NCI-H1048 (cell line): ENCODE results near the gene MOV10L1.

Source experiments
- DNase-seq: peaks from one replicate; lab custom pipeline; 2025; lab: John Stamatoyannopoulos, UW

The MOV10L1 gene

GRCh38 chr22:50189849-50190181, 100.0 kb downstream of the MOV10L1 start:
- no peak for DNase-seq

DNA sequence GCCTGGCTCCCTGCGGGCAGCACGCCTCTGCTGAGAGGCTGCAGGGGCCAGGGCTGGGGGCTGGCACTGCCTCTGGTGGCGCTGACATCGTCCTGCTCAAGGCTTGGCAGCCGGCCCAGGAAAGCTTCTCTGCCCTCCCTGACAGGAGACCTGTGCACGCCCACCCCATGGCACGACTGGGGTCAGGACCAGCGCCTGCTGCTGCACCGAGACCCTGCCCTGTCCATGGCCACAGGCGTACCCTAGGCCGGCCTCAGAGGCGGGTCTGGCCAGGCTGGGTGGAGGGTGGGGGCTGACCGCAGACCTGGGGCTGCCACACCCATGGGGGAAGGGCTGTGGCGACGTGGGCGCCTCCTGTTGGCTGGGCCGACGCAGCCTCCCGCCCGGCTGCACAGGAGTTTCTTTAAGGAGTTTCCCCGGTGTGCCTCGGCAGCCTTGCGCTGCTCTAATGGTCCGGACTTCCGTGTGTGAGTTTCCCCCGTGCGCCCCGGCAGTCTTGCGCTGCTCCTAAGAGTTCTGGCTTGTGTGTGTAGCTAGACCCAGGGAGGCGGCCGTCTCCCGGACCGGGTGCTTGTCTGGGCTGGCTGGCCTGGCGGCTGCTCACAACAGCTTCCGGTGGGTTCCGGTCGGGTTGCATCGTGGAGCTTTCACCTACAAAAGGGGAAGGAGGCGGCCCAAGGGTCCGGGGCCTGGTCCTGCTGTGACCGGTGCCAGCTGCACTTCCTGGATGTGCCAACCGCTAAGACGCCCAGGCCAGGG, 100.6 kb downstream of the MOV10L1 start:
- no peak for DNase-seq

- DNase-seq: no peak
These were observed 101.3 kb downstream of the MOV10L1 start for GRCh38 chr22:50190941-50191741.

GRCh38 chr22:50192436-50193204, 102.8 kb downstream of the MOV10L1 start:
- no peak for DNase-seq

GRCh38 chr22:50193621-50194020, 103.8 kb downstream of the MOV10L1 start:
- DNase-seq: no peak

- DNase-seq: no peak
These were observed 104.4 kb downstream of the MOV10L1 start for GRCh38 chr22:50194037-50194805.

DNA sequence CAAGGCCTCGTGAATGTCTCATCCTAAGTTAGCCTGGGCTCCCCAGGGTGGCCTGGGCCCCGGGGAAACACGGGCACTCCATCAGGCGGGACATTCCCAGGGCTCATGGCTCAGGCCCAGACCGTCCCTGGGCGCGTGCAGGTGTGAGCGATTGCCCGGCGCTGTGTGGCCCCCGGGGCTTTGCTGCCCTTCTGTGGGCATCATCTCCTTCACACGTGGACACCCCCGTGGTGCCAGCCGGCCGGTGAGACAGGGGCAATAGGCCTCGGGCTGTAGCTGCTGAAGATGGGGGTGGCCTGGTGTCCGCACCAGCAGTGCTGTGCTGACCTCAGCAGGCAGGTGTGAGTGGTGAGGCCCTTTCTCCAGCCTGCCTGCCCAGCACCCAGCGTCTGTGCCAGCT, 106.5 kb downstream of the MOV10L1 start:
- no peak for DNase-seq

- no peak for DNase-seq
These were observed 107.4 kb downstream of the MOV10L1 start for GRCh38 chr22:50197000-50197800.

DNA sequence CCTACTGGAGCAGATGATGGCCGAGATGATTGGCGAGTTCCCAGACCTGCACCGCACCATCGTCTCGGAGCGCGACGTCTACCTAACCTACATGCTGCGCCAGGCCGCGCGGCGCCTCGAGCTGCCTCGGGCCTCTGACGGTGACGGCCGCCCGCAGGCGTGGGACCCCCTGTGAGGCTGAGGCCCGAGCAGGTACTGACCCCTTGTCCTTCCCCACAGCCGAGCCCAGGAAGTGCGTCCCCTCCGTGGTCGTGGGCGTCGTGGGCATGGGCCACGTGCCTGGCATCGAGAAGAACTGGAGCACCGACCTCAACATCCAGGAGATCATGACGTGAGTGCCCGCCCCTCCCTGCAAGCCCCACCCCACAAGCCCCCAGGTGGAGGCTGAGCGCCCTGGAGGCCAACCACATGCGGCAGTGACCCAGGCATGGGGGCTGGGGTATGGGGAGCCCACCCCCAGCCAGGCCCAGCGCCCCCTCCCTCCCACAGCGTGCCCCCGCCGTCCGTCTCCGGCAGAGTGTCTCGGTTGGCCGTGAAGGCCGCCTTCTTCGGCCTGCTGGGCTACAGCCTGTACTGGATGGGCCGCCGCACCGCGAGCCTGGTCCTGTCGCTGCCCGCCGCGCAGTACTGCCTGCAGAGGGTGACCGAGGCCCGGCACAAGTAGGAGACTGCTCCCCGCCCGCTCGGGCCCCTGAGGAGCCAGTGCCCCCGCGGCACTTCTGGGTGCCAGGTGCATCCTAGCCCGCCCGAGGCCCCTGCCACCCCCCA, 108.2 kb downstream of the MOV10L1 start:
- DNase-seq: no peak

- DNase-seq: no peak
These were observed 108.8 kb downstream of the MOV10L1 start for GRCh38 chr22:50198624-50199017.

GRCh38 chr22:50199251-50199721, 109.5 kb downstream of the MOV10L1 start:
- DNase-seq: no peak

- no peak for DNase-seq
These were observed 110.1 kb downstream of the MOV10L1 start for GRCh38 chr22:50199829-50200460.

- DNase-seq: peak; percentile 38
These were observed 110.8 kb downstream of the MOV10L1 start, which contains the start of gene SELENOO for GRCh38 chr22:50200461-50201190. Gene SELENOO (plus strand): TSS chr22:50201011. CDS start chr22:50201037, 26 bp downstream.

GRCh38 chr22:50201191-50202129, 111.7 kb downstream of the MOV10L1 start:
- DNase-seq: no peak

- no peak for DNase-seq
These were observed 112.4 kb downstream of the MOV10L1 start for GRCh38 chr22:50202130-50202666.

GRCh38 chr22:50203288-50203687, 113.5 kb downstream of the MOV10L1 start:
- DNase-seq: no peak

- DNase-seq: no peak
These were observed 114.8 kb downstream of the MOV10L1 start for GRCh38 chr22:50204571-50204970.
